RKO (cell line): ENCODE data around the gene CLCN7.
A peak's percentile ranks its signal among the peaks of the same experiment; 100 is the strongest.

Experiments
- DNase-seq: peaks from one replicate; pipeline ENCODE4 v3.0.0-alpha.2; 2016; ENCODE audit warnings: low spot score

CLCN7 gene

GRCh38 chr16:1430759-1431496, 43.9 kb downstream of the CLCN7 start, which contains the start of gene PERCC1:
Gene PERCC1, plus strand, starts transcription at chr16:1431078. Its CDS starts 1,516 bp downstream, at chr16:1432594.
- DNase-seq, result no peak

- no peak for DNase-seq
These were observed 44.5 kb downstream of the CLCN7 start for GRCh38 chr16:1430214-1430758.

GRCh38 chr16:1429631-1430030, 45.2 kb downstream of the CLCN7 start:
- DNase-seq, result no peak

- no peak for DNase-seq
These were observed 45.8 kb downstream of the CLCN7 start for GRCh38 chr16:1429012-1429411.

GRCh38 chr16:1428511-1428910, 46.3 kb downstream of the CLCN7 start:
- DNase-seq, result no peak

GRCh38 chr16:1427473-1428461, 47.1 kb downstream of the CLCN7 start:
- no peak for DNase-seq

GRCh38 chr16:1426734-1427471, 47.9 kb downstream of the CLCN7 start:
- DNase-seq, result no peak

GRCh38 chr16:1425616-1426370, 49.0 kb downstream of the CLCN7 start:
- DNase-seq, result no peak

- no peak for DNase-seq
These were observed 50.8 kb downstream of the CLCN7 start for GRCh38 chr16:1424028-1424427.

GRCh38 chr16:1422076-1422475, 52.8 kb downstream of the CLCN7 start:
- no peak for DNase-seq

GRCh38 chr16:1420111-1420539, 54.7 kb downstream of the CLCN7 start:
- DNase-seq, result peak; percentile 50

GRCh38 chr16:1416521-1416941, 58.3 kb downstream of the CLCN7 start:
- no peak for DNase-seq

- peak; percentile 60 for DNase-seq
These were observed 60.1 kb downstream of the CLCN7 start, which contains the start of gene UNKL for GRCh38 chr16:1414532-1415260. Gene UNKL, minus strand, starts transcription at chr16:1414704. Its CDS starts 13 bp downstream, at chr16:1414691.

GRCh38 chr16:1413684-1414531, 60.9 kb downstream of the CLCN7 start:
- peak; percentile 44 for DNase-seq

GRCh38 chr16:1412847-1413246, 62.0 kb downstream of the CLCN7 start:
- no peak for DNase-seq

GRCh38 chr16:1408171-1408837, 66.5 kb downstream of the CLCN7 start:
- DNase-seq, result peak; percentile 86

- DNase-seq, result no peak
These were observed 67.1 kb downstream of the CLCN7 start for GRCh38 chr16:1407753-1408152.

GRCh38 chr16:1403733-1404132, 71.1 kb downstream of the CLCN7 start:
- no peak for DNase-seq

- no peak for DNase-seq
These were observed 71.8 kb downstream of the CLCN7 start for GRCh38 chr16:1403036-1403435.
